ENCODE results near the gene AOX1.

Gene AOX1

GRCh38 chr2:200587007-200587616, 1.3 kb downstream of the AOX1 start:
- no peak overlapping the region for H3K4me3 ChIP-seq (replicated peaks; ENCODE audit: insufficient read depth, low read length)
- DNase-seq (ENCODE audit: low read depth in 1 of 2, low spot score in 1 of 2), result no peak
- H3K27ac ChIP-seq (replicated peaks), result no peak overlapping the region
- no peak for TF ChIP-seq GABPA (IDR thresholded peaks at IDR 0.05; ENCODE audit: low read depth)
- TF ChIP-seq REST (IDR thresholded peaks at IDR 0.05; ENCODE audit: insufficient replicate concordance, low read depth), result no peak
- TF ChIP-seq CTCF (IDR thresholded peaks at IDR 0.05; ENCODE audit: insufficient read depth, low read length), result no peak
- no peak for TF ChIP-seq POLR2AphosphoS5 (IDR thresholded peaks at IDR 0.05; ENCODE audit: low read depth)
- TF ChIP-seq SPI1 (IDR thresholded peaks at IDR 0.05; ENCODE audit: borderline replicate concordance, low read depth), result no peak
- H3K27me3 ChIP-seq (ENCODE audit: insufficient read depth, poor library complexity, severe bottlenecking), result no peaks in the 10 kb centered on the region

- no peak overlapping the region for H3K4me3 ChIP-seq (replicated peaks; ENCODE audit: insufficient read depth, low read length)
- no peak for TF ChIP-seq REST (IDR thresholded peaks at IDR 0.05; ENCODE audit: insufficient replicate concordance, low read depth)
- no peak for TF ChIP-seq SPI1 (IDR thresholded peaks at IDR 0.05; ENCODE audit: borderline replicate concordance, low read depth)
- no peak for TF ChIP-seq GABPA (IDR thresholded peaks at IDR 0.05; ENCODE audit: low read depth)
- no peak for DNase-seq (ENCODE audit: low read depth in 1 of 2, low spot score in 1 of 2)
- no peak overlapping the region for H3K27ac ChIP-seq (replicated peaks)
- H3K27me3 ChIP-seq (ENCODE audit: insufficient read depth, poor library complexity, severe bottlenecking), result no peaks in the 10 kb centered on the region
Measured at GRCh38 chr2:200588076-200588678, 2.4 kb downstream of the AOX1 start.

- DNase-seq (ENCODE audit: low read depth in 1 of 2, low spot score in 1 of 2), result no peak
- Histone ChIP-seq H3K27ac (replicated peaks) (no peak overlapping the region), H3K27me3 (ENCODE audit: insufficient read depth, poor library complexity, severe bottlenecking) (no peaks in the 10 kb centered on the region), H3K4me3 (replicated peaks; ENCODE audit: insufficient read depth, low read length) (no peak overlapping the region)
- TF ChIP-seq CTCF (IDR thresholded peaks at IDR 0.05; ENCODE audit: insufficient read depth, low read length) (no peak), REST (IDR thresholded peaks at IDR 0.05; ENCODE audit: insufficient replicate concordance, low read depth) (no peak), POLR2AphosphoS5 (IDR thresholded peaks at IDR 0.05; ENCODE audit: low read depth) (no peak), GABPA (IDR thresholded peaks at IDR 0.05; ENCODE audit: low read depth) (no peak), SPI1 (IDR thresholded peaks at IDR 0.05; ENCODE audit: borderline replicate concordance, low read depth) (no peak)
Measured at GRCh38 chr2:200590090-200590489, 4.3 kb downstream of the AOX1 start.
